GM21737 (cell line): ENCODE data around the gene C18orf54.
"Not testable (repeated sequence)": the region's sequence is repeated elsewhere in the genome, so short reads cannot be mapped to it uniquely, and the experiment has no call there.

Experiments
- ATAC-seq: cut with Tn5 transposase; IDR thresholded peaks from one replicate; pipeline ENCODE4 v1.9.1; 2021; ENCODE audit warnings: mild to moderate bottlenecking, moderate library complexity; ENCODE audit not compliant: unreplicated experiment

The C18orf54 gene

GRCh38 chr18:54357660-54358494 lies at the start of gene C18orf54, which contains the start of gene STARD6:
Gene C18orf54, plus strand, starts transcription at chr18:54357906. Its CDS starts 2,667 bp downstream, at chr18:54360573.
Gene STARD6, minus strand, starts transcription at chr18:54357858. Its CDS starts 3,285 bp downstream, at chr18:54354573.
- peak; percentile 94 for ATAC-seq

- not testable (repeated sequence) for ATAC-seq
Measured at GRCh38 chr18:54309564-54309963, 48.1 kb upstream of the C18orf54 start.

DNA sequence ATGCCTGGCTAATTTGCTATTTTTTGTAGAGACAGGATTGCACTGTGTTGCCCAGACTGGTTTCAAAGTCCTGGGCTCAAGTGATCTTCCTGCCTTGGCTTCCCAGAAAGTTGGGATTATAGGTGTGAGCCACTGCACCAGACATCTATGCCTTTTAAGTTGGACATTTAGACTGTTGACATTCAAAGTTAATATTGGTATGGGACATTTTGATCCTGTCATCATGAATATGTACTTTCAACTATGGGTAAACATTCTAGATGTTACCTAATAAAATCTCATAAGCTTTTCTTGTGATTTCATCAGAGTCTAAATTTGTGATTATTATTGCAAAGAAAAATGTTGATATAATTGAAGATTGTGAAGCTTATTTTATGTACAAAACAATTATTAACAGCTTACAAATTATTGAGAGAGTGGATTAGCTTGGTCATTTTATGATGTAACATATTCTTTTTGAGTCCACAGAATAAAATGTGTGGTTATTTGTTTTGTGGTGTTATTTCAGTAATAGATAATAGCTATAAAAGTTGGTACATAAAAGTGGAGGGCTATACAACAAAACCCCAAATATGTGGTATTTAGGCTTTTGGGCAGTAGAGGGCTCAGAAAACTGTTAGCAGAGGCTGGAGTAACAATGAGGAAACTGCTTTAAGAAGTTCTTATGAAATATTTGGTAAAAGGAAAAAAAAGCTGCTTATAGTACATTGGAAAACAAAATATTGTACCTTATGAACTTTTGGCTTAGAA lies 41.5 kb upstream of the C18orf54 start:
- no peak for ATAC-seq

DNA sequence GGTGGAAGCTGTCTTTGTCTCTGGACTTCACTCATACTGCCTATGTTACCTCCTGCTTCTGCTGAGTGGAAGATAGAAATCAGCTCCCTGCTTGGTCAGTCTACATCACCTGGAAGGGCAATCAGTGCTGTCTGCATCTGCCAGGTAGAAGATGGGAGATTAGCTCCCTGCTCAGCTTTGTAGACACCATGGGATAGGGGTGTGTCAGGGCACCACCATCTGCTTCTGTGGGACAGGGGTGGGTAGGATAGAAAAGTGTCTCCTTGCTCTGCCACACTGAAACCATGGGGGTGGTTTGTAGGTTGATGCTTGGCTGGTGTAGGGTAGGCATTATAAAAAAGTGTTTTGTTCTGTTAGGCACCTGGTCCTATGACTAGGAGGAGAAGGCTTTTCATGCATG lies 34.1 kb upstream of the C18orf54 start:
- no peak for ATAC-seq

GRCh38 chr18:54323970-54324369 lies 33.7 kb upstream of the C18orf54 start:
- ATAC-seq, result no peak

DNA sequence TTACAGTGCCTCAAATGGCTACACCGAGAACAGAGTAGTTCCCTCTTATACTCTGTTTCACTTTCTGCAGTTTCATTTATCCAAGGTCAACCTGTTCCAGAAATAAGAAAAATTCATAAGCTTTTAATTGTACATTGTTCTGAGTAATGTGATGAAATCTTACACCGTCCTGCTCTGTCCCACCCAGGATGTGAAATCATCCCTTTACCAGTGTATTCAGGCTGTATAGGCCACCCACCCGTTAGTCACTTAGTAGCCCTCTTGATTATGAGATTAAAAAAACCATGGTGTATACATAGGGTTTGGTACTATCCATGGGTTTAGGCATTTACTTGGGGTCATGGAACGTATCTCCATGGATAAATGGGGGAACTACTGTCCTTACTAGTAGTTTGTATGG lies 29.9 kb upstream of the C18orf54 start:
- no peak for ATAC-seq

GRCh38 chr18:54329787-54330186 lies 27.9 kb upstream of the C18orf54 start:
- ATAC-seq, result no peak

- no peak for ATAC-seq
Measured at GRCh38 chr18:54330768-54331548, 26.7 kb upstream of the C18orf54 start.

DNA sequence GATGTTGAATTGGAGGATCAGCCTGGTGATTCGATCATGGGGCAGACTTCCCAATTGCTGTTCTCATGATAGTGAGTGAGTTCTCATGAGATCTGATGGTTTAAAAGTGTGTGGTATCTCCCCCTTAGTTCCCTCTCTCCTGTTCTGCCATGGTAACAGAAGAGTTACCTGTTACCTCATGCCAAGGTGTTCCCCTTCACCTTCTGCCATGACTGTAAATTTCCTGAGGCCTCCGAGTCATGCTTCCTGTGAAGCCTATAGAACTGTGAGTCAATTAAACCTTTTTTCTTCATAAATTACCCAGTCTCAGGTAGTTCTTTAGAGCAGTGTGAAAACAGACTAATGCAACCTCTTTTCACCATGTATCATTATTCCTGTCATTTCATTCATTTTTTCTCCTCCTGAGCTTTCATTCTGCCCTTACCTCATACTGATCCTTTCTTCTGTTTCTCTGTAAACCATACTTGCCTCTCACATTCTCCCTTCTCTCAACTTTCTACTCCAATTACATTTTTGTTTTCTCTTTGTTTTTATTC lies 22.0 kb upstream of the C18orf54 start:
- ATAC-seq, result no peak

DNA sequence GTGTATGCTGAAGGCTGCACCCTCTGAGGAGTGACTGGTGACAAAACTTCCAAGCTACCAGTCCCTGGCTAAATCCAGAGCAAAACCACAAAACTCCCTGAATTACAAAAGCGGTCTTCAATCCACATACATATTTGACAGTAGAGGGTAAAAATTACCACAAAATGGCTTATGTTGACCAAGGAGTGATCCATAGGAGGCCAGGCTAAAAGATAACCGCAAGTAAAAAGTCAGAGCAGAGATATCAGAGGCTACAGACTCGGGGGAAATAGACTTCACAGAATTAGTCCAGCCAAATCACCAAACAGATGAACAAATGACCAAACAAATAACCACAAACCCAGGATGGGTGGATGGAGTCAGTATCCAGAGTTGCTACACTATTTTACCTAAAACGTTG lies 19.5 kb upstream of the C18orf54 start:
- ATAC-seq, result no peak

DNA sequence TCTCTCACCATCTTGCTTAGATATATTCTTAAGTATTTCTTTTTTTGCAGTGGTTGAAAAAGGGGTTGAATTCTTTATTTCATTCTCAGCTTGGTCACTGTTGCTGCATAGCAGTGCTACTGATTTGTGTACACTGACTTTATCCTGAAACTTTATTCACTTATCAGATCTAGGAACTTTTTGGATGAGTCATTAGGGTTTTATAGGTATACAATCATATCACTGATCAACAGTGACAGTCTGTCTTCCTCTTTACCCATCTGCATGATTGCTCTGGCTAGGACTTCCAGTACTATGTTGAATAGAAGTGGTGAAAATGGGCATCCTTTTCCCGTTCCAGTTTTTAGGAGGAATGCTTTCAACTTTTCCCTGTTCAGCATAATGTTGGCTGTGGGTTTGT lies 6.5 kb upstream of the C18orf54 start:
- no peak for ATAC-seq

- ATAC-seq, result peak; percentile 6
Measured at GRCh38 chr18:54357082-54357659, 535 bp upstream of the C18orf54 start.

DNA sequence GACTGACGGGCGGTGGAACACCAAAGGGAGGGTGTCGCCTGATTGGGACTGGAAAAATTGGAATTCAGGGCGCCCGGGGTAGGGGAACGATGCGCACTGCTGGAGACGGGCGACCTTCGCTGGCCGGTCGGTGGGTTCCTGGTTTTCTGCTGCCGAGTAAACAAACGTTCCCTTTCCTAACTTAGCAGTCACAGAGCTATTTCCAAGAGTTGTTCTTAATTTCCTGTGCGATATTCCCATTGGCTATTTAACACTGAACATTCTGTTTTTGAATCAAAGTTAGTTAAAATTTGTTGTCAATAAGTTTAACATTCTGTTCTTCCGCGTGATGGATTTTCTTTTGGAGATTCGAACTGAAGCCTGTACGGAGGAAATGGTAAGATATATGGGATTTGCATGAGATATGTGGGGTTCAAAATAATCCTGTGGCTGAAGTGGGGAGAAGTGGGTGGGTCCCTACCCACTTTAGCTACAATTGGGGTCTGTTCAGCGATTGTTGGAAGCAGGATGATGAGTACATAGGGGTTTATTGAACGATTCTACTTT lies 862 bp downstream of the C18orf54 start:
- peak; percentile 11 for ATAC-seq

DNA sequence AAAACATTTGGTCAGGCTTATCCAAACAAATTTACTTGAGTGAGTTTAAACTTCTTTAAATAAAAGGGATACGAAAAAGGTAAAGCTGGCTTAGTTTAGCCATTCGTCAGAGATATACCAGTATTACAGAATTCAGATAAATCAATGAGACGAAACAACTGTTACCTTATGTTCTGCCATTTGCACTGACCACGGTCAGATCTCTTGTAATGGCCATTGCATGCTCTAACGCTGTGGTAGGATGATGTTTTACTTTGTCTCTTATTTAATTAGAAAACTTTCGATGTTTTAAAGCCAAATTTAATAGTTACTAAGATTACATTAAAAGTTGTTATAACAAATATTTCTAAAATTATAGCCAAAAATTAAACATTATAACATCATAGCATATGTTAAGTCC lies 1.5 kb downstream of the C18orf54 start:
- no peak for ATAC-seq

GRCh38 chr18:54360406-54360805 lies 2.7 kb downstream of the C18orf54 start:
- ATAC-seq, result no peak

GRCh38 chr18:54378057-54378456 lies 20.4 kb downstream of the C18orf54 start:
- ATAC-seq, result no peak

- no peak for ATAC-seq
Measured at GRCh38 chr18:54381640-54382039, 23.9 kb downstream of the C18orf54 start.

GRCh38 chr18:54382076-54382475 lies 24.4 kb downstream of the C18orf54 start:
- ATAC-seq, result no peak

DNA sequence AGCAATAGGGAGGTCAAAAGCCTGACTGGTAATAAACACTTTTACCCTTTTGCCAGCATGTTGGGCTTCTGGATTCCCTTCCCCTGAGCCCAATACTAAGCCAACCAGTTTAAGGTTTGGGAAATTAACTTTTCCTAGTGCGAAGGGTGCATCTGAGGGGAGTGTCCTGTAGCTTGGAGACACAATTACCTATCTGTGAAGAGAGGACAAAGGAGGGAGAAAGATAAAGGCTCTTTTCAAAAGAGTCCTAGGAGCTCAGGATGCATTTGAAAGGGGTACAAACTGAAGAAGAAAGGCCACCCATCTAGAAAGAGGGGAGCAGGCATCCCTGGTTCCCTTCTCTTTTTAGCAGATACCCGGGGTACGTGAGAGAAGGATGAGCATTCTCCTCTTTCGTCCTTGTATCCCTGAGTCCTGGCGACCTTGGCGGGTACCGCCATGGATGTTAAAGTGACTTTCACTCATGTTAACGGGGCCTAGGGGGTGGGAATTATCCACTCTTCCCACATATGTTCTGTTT lies 25.1 kb downstream of the C18orf54 start:
- no peak for ATAC-seq

- ATAC-seq, result no peak
Measured at GRCh38 chr18:54386043-54386442, 28.3 kb downstream of the C18orf54 start.
